DMS53 treated with DMSO at 0.1 percent for 48 hours (cell line): ENCODE measurements around the gene RPS6KA4.

ENCODE experiments used
- DNase-seq: peaks from one replicate; lab custom pipeline; 2025; ENCODE audit not compliant: unreplicated experiment; lab: John Stamatoyannopoulos, UW

RPS6KA4 gene

GRCh38 chr11:64344787-64345186 lies 14.2 kb upstream of the RPS6KA4 start:
- DNase-seq, result no peak

- DNase-seq, result no peak
Observed at GRCh38 chr11:64347193-64347867, 11.6 kb upstream of the RPS6KA4 start.

- no peak for DNase-seq
Observed at GRCh38 chr11:64348383-64349024, 10.5 kb upstream of the RPS6KA4 start.

GRCh38 chr11:64349025-64349387 lies 10.0 kb upstream of the RPS6KA4 start:
- DNase-seq, result no peak

GRCh38 chr11:64349404-64349803 lies 9.6 kb upstream of the RPS6KA4 start:
- DNase-seq, result no peak

- DNase-seq, result no peak
Observed at GRCh38 chr11:64351136-64351631, 7.8 kb upstream of the RPS6KA4 start.

GRCh38 chr11:64352099-64352994 lies 6.6 kb upstream of the RPS6KA4 start:
- DNase-seq, result no peak

- peak; percentile 27 for DNase-seq
Observed at GRCh38 chr11:64352995-64353714, 5.8 kb upstream of the RPS6KA4 start.

- no peak for DNase-seq
Observed at GRCh38 chr11:64353715-64354506, 5.1 kb upstream of the RPS6KA4 start.

- DNase-seq, result peak; percentile 82
Observed at GRCh38 chr11:64355078-64355940, 3.7 kb upstream of the RPS6KA4 start.

GRCh38 chr11:64356498-64357411 lies 2.2 kb upstream of the RPS6KA4 start:
- DNase-seq, result no peak

- DNase-seq, result no peak
Observed at GRCh38 chr11:64357446-64357845, 1.5 kb upstream of the RPS6KA4 start.

GRCh38 chr11:64357904-64358535 lies 942 bp upstream of the RPS6KA4 start:
- no peak for DNase-seq

GRCh38 chr11:64358536-64358906 lies 441 bp upstream of the RPS6KA4 start:
- DNase-seq, result no peak

GRCh38 chr11:64359712-64360445 lies 917 bp downstream of the RPS6KA4 start:
- DNase-seq, result no peak

- DNase-seq, result no peak
Observed at GRCh38 chr11:64360448-64360921, 1.5 kb downstream of the RPS6KA4 start.

- no peak for DNase-seq
Observed at GRCh38 chr11:64361659-64362058, 2.7 kb downstream of the RPS6KA4 start.
